RKO (cell line): ENCODE measurements around the gene TLE6.
A peak's percentile ranks its signal among the peaks of the same experiment; 100 is the strongest.
"Not testable (repeated sequence)": the region's sequence is repeated elsewhere in the genome, so short reads cannot be mapped to it uniquely, and the experiment has no call there.

Source experiments
- DNase-seq: peaks from one replicate; pipeline ENCODE4 v3.0.0-alpha.2; 2016; ENCODE audit warnings: low spot score

Gene TLE6

GRCh38 chr19:2977001-2977745 lies at the start of gene TLE6:
Gene TLE6 (plus strand): TSS chr19:2977564. CDS start chr19:2978234, 670 bp downstream.
- peak; percentile 98 for DNase-seq

GRCh38 chr19:2933490-2933910 lies 43.9 kb upstream of the TLE6 start:
- DNase-seq = no peak

- not testable (repeated sequence) for DNase-seq
Observed at GRCh38 chr19:2935863-2936262, 41.5 kb upstream of the TLE6 start.

- no peak for DNase-seq
Observed at GRCh38 chr19:2942928-2943640, 34.3 kb upstream of the TLE6 start.

DNA sequence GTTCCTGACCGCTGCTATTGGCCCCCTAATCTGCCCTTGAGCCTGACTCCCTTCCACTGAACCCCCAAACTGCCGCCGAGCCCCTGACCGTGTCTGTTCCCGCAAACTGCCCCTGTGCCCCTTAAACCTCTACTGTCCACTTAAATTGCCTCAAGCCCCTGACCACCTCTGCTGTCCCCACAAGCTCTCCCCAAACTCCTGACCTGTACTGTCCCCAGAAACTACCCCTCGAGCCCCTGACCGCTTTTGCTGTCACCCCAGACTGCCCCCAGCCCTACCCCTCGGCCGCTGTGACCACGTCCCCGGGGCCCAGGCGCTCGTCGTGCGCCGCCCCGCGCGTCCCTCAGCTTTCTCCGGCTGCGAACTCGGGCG lies 33.0 kb upstream of the TLE6 start:
- DNase-seq = no peak

DNA sequence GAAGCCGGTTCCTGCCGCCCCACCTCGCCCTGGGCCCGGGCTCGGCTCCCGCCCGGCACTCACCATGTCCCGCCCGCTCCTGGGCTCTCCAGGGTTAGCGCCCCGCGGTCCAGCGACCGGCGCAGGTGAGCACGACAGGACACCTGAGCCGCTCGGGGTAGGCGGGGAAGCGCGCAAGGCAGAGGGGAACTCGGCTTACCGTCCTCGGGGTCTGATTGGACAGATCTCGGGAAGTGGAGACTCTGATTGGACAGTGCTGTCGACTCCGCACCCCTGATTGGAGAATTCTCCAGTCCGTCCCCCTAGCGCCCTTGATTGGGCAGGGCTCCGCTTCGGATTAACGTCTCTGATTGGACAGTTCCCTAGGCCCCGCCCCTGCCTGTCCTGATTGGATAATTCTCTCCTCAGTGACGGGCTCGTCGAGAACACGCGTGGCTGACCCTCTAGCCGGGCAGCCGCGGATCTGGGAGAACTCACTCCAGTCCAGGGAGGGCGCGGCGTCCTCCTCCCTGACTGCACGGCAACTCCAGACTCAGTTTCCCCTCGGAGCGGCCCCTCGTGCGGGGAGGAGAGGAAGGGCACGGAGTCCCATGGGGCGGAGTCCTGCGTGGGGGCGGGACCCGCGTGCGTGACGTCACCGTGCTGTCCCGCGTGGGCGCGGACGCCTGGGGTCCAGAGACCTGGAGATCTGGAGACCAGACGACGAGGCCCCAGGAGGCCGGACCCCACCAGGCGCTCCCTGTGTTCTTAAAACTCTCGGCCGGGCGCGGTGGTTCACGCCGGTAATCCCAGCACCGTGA lies 32.4 kb upstream of the TLE6 start, which contains the start of gene ZNF77:
ZNF77 (minus strand) TSS at position 197 of the 800 bp plus-strand sequence; CDS start at position 66, 131 bp downstream.
- peak; percentile 98 for DNase-seq

GRCh38 chr19:2945575-2946184 lies 31.7 kb upstream of the TLE6 start:
- DNase-seq = no peak

DNA sequence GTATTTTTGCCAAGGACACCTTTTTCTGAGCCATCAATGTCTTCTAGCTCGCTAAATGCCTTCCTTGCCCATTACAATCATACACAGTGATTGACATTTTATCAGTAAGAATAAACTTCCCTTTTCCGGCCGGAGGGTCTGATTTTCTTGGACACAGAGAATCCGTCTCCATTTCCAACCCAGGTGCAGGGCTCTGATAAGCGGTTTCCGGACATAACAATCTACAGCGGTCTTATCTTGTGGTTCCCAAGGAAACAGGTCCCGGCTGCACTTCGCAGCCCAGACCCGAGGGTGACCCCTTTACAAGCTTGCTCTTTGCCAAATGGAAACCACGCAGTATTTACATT lies 27.5 kb upstream of the TLE6 start:
- peak; percentile 73 for DNase-seq

GRCh38 chr19:2950286-2951124 lies 26.9 kb upstream of the TLE6 start:
- DNase-seq = peak; percentile 99

DNA sequence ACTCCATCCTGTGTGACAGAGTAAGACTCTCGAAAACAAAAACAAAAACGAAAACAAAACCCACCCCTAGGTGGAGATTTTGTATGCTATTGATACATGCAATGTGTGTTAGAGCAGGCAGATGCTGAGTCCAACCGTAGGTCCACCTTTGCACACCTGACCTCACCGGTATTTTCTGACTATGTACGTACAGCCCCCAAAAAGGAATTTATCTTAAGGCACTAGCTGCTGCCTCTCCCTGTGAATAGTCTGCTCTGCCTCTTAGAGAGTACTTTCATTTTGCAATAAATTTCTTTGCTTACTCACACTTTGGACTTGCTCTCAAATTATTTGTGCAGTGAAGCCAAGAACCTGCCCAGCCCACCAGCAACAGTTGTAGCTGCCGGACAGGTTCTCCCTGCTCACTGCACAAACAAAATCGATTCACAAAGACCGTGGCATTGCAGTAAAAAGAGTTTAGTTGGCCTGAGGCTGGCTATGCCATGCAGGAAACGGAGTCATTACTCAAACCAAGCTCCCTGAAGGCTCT lies 24.3 kb upstream of the TLE6 start:
- no peak for DNase-seq

- no peak for DNase-seq
Observed at GRCh38 chr19:2957160-2957559, 20.2 kb upstream of the TLE6 start.

- no peak for DNase-seq
Observed at GRCh38 chr19:2960120-2960519, 17.2 kb upstream of the TLE6 start.

- DNase-seq = peak; percentile 79
Observed at GRCh38 chr19:2962018-2962670, 15.2 kb upstream of the TLE6 start.

- DNase-seq = no peak
Observed at GRCh38 chr19:2963122-2963521, 14.2 kb upstream of the TLE6 start.

DNA sequence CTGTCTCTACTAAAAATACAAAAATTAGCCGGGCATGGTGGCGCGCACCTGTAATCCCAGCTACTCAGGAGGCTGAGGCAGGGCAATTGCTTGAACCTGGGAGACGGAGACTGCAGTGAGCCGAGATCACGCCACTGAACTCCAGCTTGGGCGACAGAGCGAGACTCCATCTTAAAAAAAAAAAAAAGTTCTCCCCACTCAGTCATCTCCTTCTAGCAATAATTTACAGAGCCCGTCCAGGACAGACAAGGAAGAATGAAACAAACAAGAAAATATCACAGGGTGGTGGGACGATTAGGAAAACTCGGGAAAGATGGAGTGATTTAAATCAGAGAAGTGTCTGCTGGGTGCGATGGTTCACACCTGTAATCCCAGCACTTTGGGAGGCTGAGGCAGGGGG lies 13.7 kb upstream of the TLE6 start:
- not testable (repeated sequence) for DNase-seq

GRCh38 chr19:2964874-2965273 lies 12.5 kb upstream of the TLE6 start:
- DNase-seq = no peak

GRCh38 chr19:2967972-2968371 lies 9.4 kb upstream of the TLE6 start:
- DNase-seq = no peak

- DNase-seq = no peak
Observed at GRCh38 chr19:2969104-2969504, 8.3 kb upstream of the TLE6 start.

- no peak for DNase-seq
Observed at GRCh38 chr19:2970201-2970835, 7.0 kb upstream of the TLE6 start.

DNA sequence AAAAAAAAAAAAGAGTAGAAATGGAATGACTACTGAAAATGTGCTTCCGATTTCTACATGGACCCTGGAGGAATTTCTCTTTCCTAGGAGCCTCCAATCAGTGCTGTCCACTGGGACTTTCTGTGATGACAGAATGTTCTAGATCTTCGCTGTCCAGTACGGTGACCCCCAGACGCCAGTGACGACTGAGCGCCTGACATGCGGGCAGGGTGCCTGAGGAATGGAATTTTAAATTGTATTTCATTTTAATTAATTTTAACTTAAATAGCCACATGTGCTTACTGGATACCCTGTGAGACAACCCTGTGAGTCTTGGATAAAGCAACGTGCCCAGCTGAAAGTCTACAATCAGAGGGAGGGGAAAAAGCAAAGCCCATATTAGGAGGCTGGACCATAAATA lies 4.1 kb upstream of the TLE6 start:
- no peak for DNase-seq
